GM13977 (cell line): Measurements from ENCODE around the gene MYCBPAP.

Experiments
- DNase-seq: peaks from one replicate; pipeline ENCODE4 v3.0.0; 2012; ENCODE audit warnings: low spot score
- in situ Hi-C: fragments of 300-500 bp; cut with MboI; formaldehyde crosslinking; loops from one replicate; pipeline ENCODE4 v1.12.0; 2022; ENCODE audit warnings: low sequenced_read_pairs, low pct_unique_long_range_greater_than_20kb, mixed read lengths, inconsistent platforms; ENCODE audit not compliant: unreplicated experiment
- TF ChIP-seq, protein P1 (sequence below): IDR thresholded peaks from 2 replicates; pipeline ENCODE4 v1.5.1; 2012; ENCODE audit warnings: mild to moderate bottlenecking, control low read depth; ENCODE audit not compliant: insufficient read depth; ENCODE audit errors: extremely low read depth, missing control alignments

MYCBPAP gene

DNA sequence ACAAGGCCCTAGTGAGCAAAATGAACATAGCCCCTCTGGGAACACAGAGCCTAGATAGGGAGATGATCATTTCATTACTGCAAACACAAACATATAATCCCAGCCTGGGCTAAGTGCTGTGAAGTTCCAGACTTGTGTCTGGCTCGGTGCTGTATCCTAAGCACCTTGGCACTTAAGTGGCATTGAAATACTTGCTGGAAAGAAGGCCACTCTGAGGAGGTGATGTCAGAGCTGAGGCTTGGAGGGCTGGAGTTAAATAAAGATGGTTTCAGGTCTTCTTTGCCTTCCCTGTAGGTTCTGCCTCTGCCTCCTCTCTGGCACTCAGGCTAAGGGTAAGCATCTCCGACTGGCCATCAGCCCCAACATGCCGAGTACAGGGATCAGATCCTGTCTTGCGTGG lies 49.9 kb downstream of the MYCBPAP start:
- in situ Hi-C loops: no loop called here
- TF ChIP-seq, protein P1, sequence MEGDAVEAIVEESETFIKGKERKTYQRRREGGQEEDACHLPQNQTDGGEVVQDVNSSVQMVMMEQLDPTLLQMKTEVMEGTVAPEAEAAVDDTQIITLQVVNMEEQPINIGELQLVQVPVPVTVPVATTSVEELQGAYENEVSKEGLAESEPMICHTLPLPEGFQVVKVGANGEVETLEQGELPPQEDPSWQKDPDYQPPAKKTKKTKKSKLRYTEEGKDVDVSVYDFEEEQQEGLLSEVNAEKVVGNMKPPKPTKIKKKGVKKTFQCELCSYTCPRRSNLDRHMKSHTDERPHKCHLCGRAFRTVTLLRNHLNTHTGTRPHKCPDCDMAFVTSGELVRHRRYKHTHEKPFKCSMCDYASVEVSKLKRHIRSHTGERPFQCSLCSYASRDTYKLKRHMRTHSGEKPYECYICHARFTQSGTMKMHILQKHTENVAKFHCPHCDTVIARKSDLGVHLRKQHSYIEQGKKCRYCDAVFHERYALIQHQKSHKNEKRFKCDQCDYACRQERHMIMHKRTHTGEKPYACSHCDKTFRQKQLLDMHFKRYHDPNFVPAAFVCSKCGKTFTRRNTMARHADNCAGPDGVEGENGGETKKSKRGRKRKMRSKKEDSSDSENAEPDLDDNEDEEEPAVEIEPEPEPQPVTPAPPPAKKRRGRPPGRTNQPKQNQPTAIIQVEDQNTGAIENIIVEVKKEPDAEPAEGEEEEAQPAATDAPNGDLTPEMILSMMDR: no peak

DNA sequence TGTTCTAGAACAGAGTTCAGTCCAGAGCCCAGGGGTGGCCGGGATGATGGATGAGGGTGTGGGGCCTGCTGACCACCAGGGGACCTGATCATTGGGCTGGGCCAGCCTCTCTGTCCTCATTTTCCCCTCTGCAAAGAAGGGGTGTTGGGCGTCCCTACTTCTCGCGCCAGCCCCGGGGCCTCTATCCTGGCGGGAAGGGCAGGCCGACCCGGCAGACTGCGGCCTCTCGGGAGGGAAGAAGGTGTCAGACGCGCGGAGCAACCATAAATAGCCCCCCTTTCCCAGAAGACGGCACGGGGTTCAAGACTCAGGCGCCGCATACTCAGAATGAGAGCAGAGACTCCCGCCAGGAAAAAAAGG lies 50.3 kb downstream of the MYCBPAP start:
- no peak for DNase-seq
- TF ChIP-seq, protein P1: no peak
- in situ Hi-C loops: no loop called here

More for the DNA sequence above, 49.9 kb downstream of the MYCBPAP start:
- no peak for DNase-seq

DNA sequence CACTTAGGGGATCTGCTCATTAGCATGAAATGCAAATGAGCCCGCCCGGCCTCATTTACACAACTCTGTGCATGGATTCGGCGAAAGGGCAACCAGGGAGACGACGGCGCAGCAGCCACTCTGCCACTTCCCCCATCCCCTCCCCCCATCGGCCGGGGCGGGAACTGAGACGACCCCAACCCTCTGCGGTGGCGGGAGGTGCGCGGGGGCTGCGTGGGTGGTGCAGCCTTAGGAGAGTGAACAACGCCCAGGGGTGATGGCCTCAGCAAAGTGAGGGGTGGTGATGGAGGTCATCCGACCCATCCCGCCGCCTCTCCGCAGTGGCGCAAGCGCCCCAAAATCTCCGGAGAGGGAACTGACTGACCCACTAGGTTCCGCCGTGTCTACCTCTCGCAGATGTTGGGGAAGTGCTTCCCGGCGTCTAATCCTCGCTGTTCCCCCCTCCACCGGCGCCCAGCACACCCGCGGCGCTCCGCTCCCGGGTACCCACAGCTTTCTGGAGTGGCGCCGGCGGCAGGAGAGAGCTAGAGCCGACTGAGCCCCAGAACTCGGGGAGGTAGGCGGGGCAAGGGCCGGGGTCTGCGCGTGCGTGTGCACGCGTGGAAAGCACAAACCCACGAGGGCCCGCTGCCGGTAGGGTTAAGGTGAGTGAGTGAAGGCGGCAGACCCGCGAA lies 50.8 kb downstream of the MYCBPAP start:
- in situ Hi-C loops: no loop called here
- DNase-seq: no peak
- TF ChIP-seq, protein P1: no peak

DNA sequence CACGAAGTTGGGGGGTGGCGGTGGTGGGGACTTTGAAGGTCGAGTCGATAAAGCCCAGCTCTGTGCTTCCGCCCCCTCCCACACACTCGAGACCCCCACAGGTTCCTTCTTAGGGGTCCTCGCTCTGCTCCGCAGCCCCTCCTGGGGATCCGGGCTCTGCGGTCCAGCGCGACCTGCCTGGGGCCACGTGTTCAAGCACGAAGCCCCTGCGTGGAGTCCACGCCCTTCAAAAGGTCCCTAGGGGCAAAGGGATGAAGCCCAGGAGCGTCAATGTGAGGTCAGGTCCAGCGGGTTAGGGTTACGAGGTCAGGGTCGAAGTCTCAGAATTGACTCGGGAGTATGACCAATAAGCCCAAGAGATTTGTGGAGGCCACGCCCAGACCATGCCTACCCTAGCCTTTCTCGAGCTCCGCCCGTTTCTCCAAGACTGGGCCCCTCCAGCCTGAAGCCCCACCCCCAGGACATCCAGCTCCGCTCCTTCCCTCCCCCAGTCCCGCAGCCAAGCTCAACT lies 51.5 kb downstream of the MYCBPAP start:
- in situ Hi-C loops: no loop called here
- peak; percentile 76 for DNase-seq
- TF ChIP-seq, protein P1: no peak

DNA sequence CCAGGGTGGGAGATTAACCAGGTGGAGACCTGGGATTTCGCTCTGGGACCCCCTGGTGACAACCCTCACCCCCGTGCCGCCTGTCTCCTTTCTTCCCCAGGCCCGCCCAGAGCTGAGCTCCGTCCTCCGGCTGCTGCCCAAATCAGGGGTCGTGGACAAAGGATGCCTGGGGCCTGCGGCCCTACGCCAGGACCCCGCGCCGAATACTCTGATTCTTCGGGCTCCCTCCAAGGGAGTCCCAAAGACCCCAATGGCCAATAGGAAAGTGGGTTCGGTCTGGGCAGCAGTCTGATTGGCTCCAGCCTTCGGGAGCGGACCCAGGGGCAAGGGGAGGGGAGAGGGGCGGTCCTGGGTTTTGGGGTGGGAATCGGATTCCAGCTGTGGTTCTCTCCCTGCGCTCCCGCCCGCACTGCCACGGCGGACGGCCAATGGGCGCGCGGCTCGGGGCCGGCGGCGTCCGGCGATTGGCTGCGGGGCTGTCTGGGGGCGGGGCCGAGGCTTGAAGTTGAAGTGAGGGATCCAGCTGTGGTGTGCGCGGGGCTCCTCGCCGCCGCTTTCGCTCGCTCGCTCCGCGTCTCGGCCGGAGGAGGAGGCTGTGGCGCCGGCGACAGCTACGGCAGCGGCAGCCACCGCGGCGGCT lies 52.1 kb downstream of the MYCBPAP start, which contains the start of gene CACNA1G:
TSS of gene CACNA1G (plus strand) at position 531 of the 640 bp plus-strand sequence. CDS start 745 bp downstream, outside the sequence.
- in situ Hi-C loops: no loop called here
- peak; percentile 98 for DNase-seq
- TF ChIP-seq, protein P1: no peak

DNA sequence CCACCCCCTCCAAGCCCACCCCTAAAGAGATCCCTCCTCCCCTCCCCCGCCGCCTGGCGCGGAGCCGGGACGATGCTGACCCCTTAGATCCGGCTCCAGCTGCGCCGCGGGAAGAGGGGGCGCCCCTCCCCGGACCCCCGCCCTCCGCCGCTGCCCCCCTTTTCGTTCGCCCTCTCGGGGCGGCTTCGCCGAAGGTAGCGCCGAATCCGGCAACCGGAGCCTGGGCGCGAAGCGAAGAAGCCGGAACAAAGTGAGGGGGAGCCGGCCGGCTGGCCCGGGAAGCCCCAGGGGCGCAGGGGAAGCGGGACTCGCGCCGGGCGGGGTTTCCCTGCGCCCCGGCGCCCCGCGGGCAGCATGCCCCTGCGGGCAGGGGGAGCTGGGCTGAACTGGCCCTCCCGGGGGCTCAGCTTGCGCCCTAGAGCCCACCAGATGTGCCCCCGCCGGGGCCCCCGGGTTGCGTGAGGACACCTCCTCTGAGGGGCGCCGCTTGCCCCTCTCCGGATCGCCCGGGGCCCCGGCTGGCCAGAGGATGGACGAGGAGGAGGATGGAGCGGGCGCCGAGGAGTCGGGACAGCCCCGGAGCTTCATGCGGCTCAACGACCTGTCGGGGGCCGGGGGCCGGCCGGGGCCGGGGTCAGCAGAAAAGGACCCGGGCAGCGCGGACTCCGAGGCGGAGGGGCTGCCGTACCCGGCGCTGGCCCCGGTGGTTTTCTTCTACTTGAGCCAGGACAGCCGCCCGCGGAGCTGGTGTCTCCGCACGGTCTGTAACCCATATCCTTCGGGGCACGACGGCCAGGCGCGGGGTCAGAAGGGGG lies 52.9 kb downstream of the MYCBPAP start:
- TF ChIP-seq, protein P1: no peak
- peak; percentile 74 for DNase-seq
- in situ Hi-C loops: no loop called here
